ENCODE measurements around the gene VPS9D1. TPM values are rescaled to one million over a fixed set of nuclear protein-coding genes. Genes with fewer than 3 reads are reported as not detected.
A peak's percentile ranks its signal among the peaks of the same experiment; 100 is the strongest.

The VPS9D1 gene
- polyA plus RNA-seq, 3 donors, result 1.2 to 29.7 (median 1.6) TPM

DNA sequence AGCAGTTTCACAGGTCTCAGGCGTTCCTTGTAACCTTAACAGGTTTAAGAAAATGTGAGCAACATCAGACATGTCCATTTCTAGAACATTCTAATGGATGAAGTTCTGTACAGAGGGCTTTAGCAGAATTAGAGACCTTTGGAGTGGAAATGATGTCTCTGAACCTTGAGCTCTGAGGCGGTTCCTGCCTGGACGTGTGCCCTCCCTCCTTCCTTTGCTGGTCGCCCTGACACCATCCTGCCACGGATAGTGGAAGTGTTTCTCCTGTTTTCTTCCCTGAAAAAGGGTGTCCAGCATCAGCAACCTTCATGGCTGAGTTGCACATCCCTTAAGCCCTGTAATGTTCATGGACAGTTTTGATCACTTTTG, 51.9 kb downstream of the VPS9D1 start:
- Mint-ChIP-seq H3K4me1 (peaks cover 12% of the 10 kb centered on the region), H3K36me3 (peaks cover 2 to 10% of the 10 kb centered on the region in 2 donors), H3K27me3 (ENCODE audit: low read depth in 3 of 3) (peaks cover 2 to 9% (median 3%) of the 10 kb centered on the region in 3 donors), H3K27ac (no peak overlapping the region), H3K9me3 (peaks cover 5 to 11% (median 10%) of the 10 kb centered on the region in 7 donors), H3K4me3 (peak overlapping the region; percentile 39 to 56)
- intact Hi-C loops (cut with micrococcal nuclease), result no loop called here
- Histone ChIP-seq H4K20me1 (ENCODE audit: insufficient read depth, low read length) (no peaks in the 10 kb centered on the region), H3K9me3 (replicated peaks in 1 of 2; ENCODE audit: control insufficient read depth in 1 of 2, insufficient read depth in 1 of 2, low read length in 2 of 2) (peaks cover 0 to 10% of the 10 kb centered on the region in 2 donors), H3K36me3 (replicated peaks in 1 of 2; ENCODE audit: control insufficient read depth in 1 of 2, insufficient read depth in 2 of 2, low read length in 2 of 2) (peaks cover 0 to 6% of the 10 kb centered on the region in 2 donors), H3K79me2 (ENCODE audit: insufficient read depth, low read length) (no peaks in the 10 kb centered on the region), H3K27ac (ENCODE audit: low read depth in 1 of 2, low read length in 2 of 2) (no peak overlapping the region), H3K9ac (ENCODE audit: insufficient read depth, low read length, poor library complexity, severe bottlenecking) (peak overlapping the region; percentile 15), H2AFZ (ENCODE audit: insufficient read depth, low read depth, low read length, poor library complexity, severe bottlenecking) (no peak overlapping the region), H3K4me1 (ENCODE audit: control insufficient read depth in 1 of 2, insufficient read depth in 2 of 2, low read length in 2 of 2) (peaks cover 0 to 5% of the 10 kb centered on the region in 2 donors), H3K27me3 (ENCODE audit: control insufficient read depth in 2 of 2, insufficient read depth in 2 of 2, low read length in 2 of 2) (no peaks in the 10 kb centered on the region), H3K4me2 (replicated peaks; ENCODE audit: extremely low read depth, low read length, poor library complexity, severe bottlenecking) (no peak overlapping the region), H3K4me3 (replicated peaks in 1 of 3; ENCODE audit: low read depth in 2 of 3, low read length in 3 of 3) (no peak overlapping the region)
- TF ChIP-seq, protein P1, sequence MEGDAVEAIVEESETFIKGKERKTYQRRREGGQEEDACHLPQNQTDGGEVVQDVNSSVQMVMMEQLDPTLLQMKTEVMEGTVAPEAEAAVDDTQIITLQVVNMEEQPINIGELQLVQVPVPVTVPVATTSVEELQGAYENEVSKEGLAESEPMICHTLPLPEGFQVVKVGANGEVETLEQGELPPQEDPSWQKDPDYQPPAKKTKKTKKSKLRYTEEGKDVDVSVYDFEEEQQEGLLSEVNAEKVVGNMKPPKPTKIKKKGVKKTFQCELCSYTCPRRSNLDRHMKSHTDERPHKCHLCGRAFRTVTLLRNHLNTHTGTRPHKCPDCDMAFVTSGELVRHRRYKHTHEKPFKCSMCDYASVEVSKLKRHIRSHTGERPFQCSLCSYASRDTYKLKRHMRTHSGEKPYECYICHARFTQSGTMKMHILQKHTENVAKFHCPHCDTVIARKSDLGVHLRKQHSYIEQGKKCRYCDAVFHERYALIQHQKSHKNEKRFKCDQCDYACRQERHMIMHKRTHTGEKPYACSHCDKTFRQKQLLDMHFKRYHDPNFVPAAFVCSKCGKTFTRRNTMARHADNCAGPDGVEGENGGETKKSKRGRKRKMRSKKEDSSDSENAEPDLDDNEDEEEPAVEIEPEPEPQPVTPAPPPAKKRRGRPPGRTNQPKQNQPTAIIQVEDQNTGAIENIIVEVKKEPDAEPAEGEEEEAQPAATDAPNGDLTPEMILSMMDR (IDR thresholded peaks at IDR 0.05), result no peak
- WGBS (ENCODE audit: insufficient coverage), result 39% methylated on average over 3 of the region's 5 CpGs
- no peak for DNase-seq

DNA sequence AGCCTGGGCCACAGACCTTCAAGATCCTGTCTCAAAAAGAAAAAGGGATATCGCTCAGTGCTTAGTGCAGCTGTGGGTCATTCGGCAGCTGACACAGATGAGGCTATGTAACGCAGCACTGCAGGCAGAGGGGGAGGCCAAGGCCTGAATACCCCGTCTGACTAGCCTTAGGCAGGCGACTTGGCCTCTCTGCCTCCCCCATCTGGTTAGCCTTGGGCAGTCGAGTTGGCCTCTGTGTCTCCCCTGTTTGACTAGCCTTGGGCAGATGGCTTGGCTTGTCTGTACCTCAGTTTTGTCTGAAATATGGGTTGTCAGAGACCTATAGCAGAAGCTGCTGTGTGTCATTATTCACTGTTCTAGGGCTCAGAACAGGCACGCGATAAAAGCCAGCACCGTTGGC, 53.1 kb downstream of the VPS9D1 start:
- no peak overlapping the region for H2AFZ ChIP-seq (ENCODE audit: insufficient read depth, low read depth, low read length, poor library complexity, severe bottlenecking)
- H3K4me1 ChIP-seq (ENCODE audit: control insufficient read depth in 1 of 2, insufficient read depth in 2 of 2, low read length in 2 of 2), result peaks cover 0 to 5% of the 10 kb centered on the region in 2 donors

More for the DNA sequence above, 53.1 kb downstream of the VPS9D1 start:
- H3K27ac Mint-ChIP-seq, result no peak overlapping the region
- intact Hi-C loops (cut with micrococcal nuclease), result no loop called here
- Histone ChIP-seq H3K9ac (ENCODE audit: insufficient read depth, low read length, poor library complexity, severe bottlenecking) (no peak overlapping the region), H3K79me2 (ENCODE audit: insufficient read depth, low read length) (no peaks in the 10 kb centered on the region), H3K4me2 (replicated peaks; ENCODE audit: extremely low read depth, low read length, poor library complexity, severe bottlenecking) (no peak overlapping the region), H3K36me3 (replicated peaks in 1 of 2; ENCODE audit: control insufficient read depth in 1 of 2, insufficient read depth in 2 of 2, low read length in 2 of 2) (peaks cover 2 to 12% of the 10 kb centered on the region in 2 donors), H3K27ac (ENCODE audit: low read depth in 1 of 2, low read length in 2 of 2) (no peak overlapping the region), H3K9me3 (replicated peaks in 1 of 2; ENCODE audit: control insufficient read depth in 1 of 2, insufficient read depth in 1 of 2, low read length in 2 of 2) (peaks cover 0 to 10% of the 10 kb centered on the region in 2 donors), H4K20me1 (ENCODE audit: insufficient read depth, low read length) (no peaks in the 10 kb centered on the region), H3K27me3 (ENCODE audit: control insufficient read depth in 2 of 2, insufficient read depth in 2 of 2, low read length in 2 of 2) (no peaks in the 10 kb centered on the region), H3K4me3 (replicated peaks in 1 of 3; ENCODE audit: low read depth in 2 of 3, low read length in 3 of 3) (no peak overlapping the region)
- H3K27me3 Mint-ChIP-seq (ENCODE audit: low read depth in 3 of 3), result peaks cover 2 to 9% (median 3%) of the 10 kb centered on the region in 3 donors
- TF ChIP-seq, protein P1 (IDR thresholded peaks at IDR 0.05), result no peak
- H3K4me3 Mint-ChIP-seq, result no peak overlapping the region
- peaks cover 5 to 11% (median 10%) of the 10 kb centered on the region in 7 donors for H3K9me3 Mint-ChIP-seq
- 76% methylated on average over 6 of the region's 9 CpGs for WGBS (ENCODE audit: insufficient coverage)
- no peak for DNase-seq
- peaks cover 5 to 20% of the 10 kb centered on the region in 2 donors for H3K36me3 Mint-ChIP-seq
- peaks cover 12% of the 10 kb centered on the region for H3K4me1 Mint-ChIP-seq

All from CD14-positive monocyte (primary cell).